ENCODE results near the gene KCNK2. TPM values are rescaled to one million over a fixed set of nuclear protein-coding genes. Genes with fewer than 3 reads are reported as not detected.

The KCNK2 gene
- total RNA-seq, 1 donor from 2014 or later, result 1.1 TPM

- Histone ChIP-seq H2AFZ (replicated peaks) (no peak overlapping the region), H3K9me3 (ENCODE audit: low read depth) (no peaks in the 10 kb centered on the region), H3K79me2 (ENCODE audit: low read depth) (no peaks in the 10 kb centered on the region), H3K4me2 (no peak overlapping the region), H3K4me1 (no peaks in the 10 kb centered on the region), H3K27ac (no peak overlapping the region), H4K20me1 (ENCODE audit: low read depth) (no peaks in the 10 kb centered on the region), H3K27me3 (no peaks in the 10 kb centered on the region), H3F3A (ENCODE audit: low read depth) (no peaks in the 10 kb centered on the region), H3K4me3 (no peak overlapping the region), H3K36me3 (no peaks in the 10 kb centered on the region), H3K9ac (no peak overlapping the region)
- H3K9me3 Mint-ChIP-seq, result no peaks in the 10 kb centered on the region
- no peaks in the 10 kb centered on the region for H3K27me3 Mint-ChIP-seq (ENCODE audit: insufficient read depth, low read depth)
- no peaks in the 10 kb centered on the region for H3K36me3 Mint-ChIP-seq
- TF ChIP-seq CTCF (IDR thresholded peaks at IDR 0.05) (no peak), EZH2 (IDR thresholded peaks at IDR 0.05) (no peak)
- no peak overlapping the region for H3K4me3 Mint-ChIP-seq
- peaks cover 5% of the 10 kb centered on the region for H3K4me1 Mint-ChIP-seq
- H3K27ac Mint-ChIP-seq, result no peak overlapping the region
- DNase-seq (ENCODE audit: low spot score), result no peak
Measured at GRCh38 chr1:215220346-215220745, 137.8 kb downstream of the KCNK2 start.

DNA sequence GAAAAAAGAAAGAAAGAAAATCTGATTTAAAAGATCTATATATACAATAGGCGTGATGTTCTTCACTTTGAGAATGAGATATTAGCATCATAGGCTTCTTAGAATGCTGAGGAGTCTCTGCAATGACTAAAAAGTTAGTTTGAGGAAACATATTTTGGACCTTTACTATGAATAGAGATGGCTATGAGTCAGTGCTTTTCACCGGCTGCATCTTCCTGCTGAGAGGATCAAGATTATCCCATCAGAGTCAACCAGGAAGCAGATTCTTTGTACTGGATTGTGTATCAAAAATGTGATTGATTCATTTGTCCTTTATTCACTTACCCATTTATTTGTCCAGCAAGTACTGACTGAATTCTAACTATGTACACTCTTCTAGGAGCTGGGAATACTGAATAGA is 144.2 kb downstream of the KCNK2 start:
- no peaks in the 10 kb centered on the region for H3K4me1 Mint-ChIP-seq
- no peaks in the 10 kb centered on the region for H3F3A ChIP-seq (ENCODE audit: low read depth)
- no peak overlapping the region for H3K4me3 Mint-ChIP-seq
- no peak overlapping the region for H3K4me3 ChIP-seq
- no peaks in the 10 kb centered on the region for H3K36me3 Mint-ChIP-seq
- H3K79me2 ChIP-seq (ENCODE audit: low read depth), result no peaks in the 10 kb centered on the region
- no peaks in the 10 kb centered on the region for H3K9me3 Mint-ChIP-seq
- TF ChIP-seq EZH2 (IDR thresholded peaks at IDR 0.05), result no peak
- no peak overlapping the region for H3K27ac Mint-ChIP-seq
- no peaks in the 10 kb centered on the region for H3K27me3 Mint-ChIP-seq (ENCODE audit: insufficient read depth, low read depth)
- no peak for DNase-seq (ENCODE audit: low spot score)
- no peak overlapping the region for H2AFZ ChIP-seq (replicated peaks)
- H3K36me3 ChIP-seq, result no peaks in the 10 kb centered on the region
- no peaks in the 10 kb centered on the region for H3K27me3 ChIP-seq
- H3K4me1 ChIP-seq, result no peaks in the 10 kb centered on the region
- H3K4me2 ChIP-seq, result no peak overlapping the region
- H3K9ac ChIP-seq, result no peak overlapping the region
- no peak overlapping the region for H3K27ac ChIP-seq
- no peaks in the 10 kb centered on the region for H3K9me3 ChIP-seq (ENCODE audit: low read depth)
- H4K20me1 ChIP-seq (ENCODE audit: low read depth), result no peaks in the 10 kb centered on the region

DNA sequence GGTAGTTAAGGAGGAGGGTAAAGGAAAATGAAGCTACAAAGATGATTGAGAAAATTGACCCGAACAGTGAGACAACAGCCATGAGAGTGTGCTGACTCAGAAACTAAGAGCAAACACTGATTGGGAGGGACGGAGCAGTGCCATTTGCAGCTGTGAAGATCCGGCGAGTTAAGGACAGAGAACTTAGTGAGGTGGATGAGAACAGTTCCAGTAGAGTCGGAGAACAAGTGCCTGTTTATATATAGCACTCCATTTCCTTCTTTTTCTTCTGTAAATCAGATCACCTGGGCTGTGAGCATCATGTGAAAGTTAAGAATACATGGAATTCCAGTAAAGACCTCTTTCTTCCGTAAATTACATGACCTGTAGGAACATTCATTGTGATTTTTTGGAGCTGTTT is 145.7 kb downstream of the KCNK2 start:
- Histone ChIP-seq H3K79me2 (ENCODE audit: low read depth) (no peaks in the 10 kb centered on the region), H3K36me3 (no peaks in the 10 kb centered on the region), H3K4me2 (no peak overlapping the region), H3K27me3 (no peaks in the 10 kb centered on the region), H3K9ac (no peak overlapping the region), H3K4me3 (no peak overlapping the region), H3K4me1 (no peaks in the 10 kb centered on the region), H3F3A (ENCODE audit: low read depth) (no peaks in the 10 kb centered on the region), H3K9me3 (ENCODE audit: low read depth) (no peaks in the 10 kb centered on the region), H2AFZ (replicated peaks) (peak overlapping the region; percentile 10), H3K27ac (no peak overlapping the region), H4K20me1 (ENCODE audit: low read depth) (no peaks in the 10 kb centered on the region)
- H3K4me3 Mint-ChIP-seq, result no peak overlapping the region
- H3K36me3 Mint-ChIP-seq, result no peaks in the 10 kb centered on the region
- no peak overlapping the region for H3K27ac Mint-ChIP-seq
- DNase-seq (ENCODE audit: low spot score), result no peak
- no peaks in the 10 kb centered on the region for H3K9me3 Mint-ChIP-seq
- no peak for TF ChIP-seq EZH2phosphoT487 (IDR thresholded peaks at IDR 0.05)
- no peaks in the 10 kb centered on the region for H3K27me3 Mint-ChIP-seq (ENCODE audit: insufficient read depth, low read depth)
- no peaks in the 10 kb centered on the region for H3K4me1 Mint-ChIP-seq

- Mint-ChIP-seq H3K27me3 (ENCODE audit: insufficient read depth, low read depth) (no peaks in the 10 kb centered on the region), H3K36me3 (no peaks in the 10 kb centered on the region), H3K27ac (no peak overlapping the region), H3K4me3 (no peak overlapping the region), H3K9me3 (no peaks in the 10 kb centered on the region), H3K4me1 (no peaks in the 10 kb centered on the region)
- H3K79me2 ChIP-seq (ENCODE audit: low read depth), result no peaks in the 10 kb centered on the region
- H2AFZ ChIP-seq (replicated peaks), result no peak overlapping the region
- H3K9me3 ChIP-seq (ENCODE audit: low read depth), result no peaks in the 10 kb centered on the region
- no peak overlapping the region for H3K9ac ChIP-seq
- H3K4me2 ChIP-seq, result no peak overlapping the region
- DNase-seq (ENCODE audit: low spot score), result no peak
- no peak for TF ChIP-seq EZH2phosphoT487 (IDR thresholded peaks at IDR 0.05)
- TF ChIP-seq CTCF (IDR thresholded peaks at IDR 0.05), result no peak
- TF ChIP-seq EZH2 (IDR thresholded peaks at IDR 0.05), result no peak
- H3F3A ChIP-seq (ENCODE audit: low read depth), result no peaks in the 10 kb centered on the region
- no peaks in the 10 kb centered on the region for H3K4me1 ChIP-seq
- H4K20me1 ChIP-seq (ENCODE audit: low read depth), result no peaks in the 10 kb centered on the region
- H3K27me3 ChIP-seq, result no peaks in the 10 kb centered on the region
- no peak overlapping the region for H3K27ac ChIP-seq
- H3K36me3 ChIP-seq, result no peaks in the 10 kb centered on the region
- no peak overlapping the region for H3K4me3 ChIP-seq
Measured at GRCh38 chr1:215241451-215241850, 158.9 kb downstream of the KCNK2 start.

Measured in neural progenitor cell (in vitro differentiated cells).